Lung (tissue), 12 donors: ENCODE results near the gene OTOP3. TPM values are rescaled to one million over a fixed set of nuclear protein-coding genes. Genes with fewer than 3 reads are reported as not detected.
A peak's percentile ranks its signal among the peaks of the same experiment; 100 is the strongest.

Experiments
- ATAC-seq: fragments of 200-7000 bp; cut with Tn5 transposase; one replicate; pipeline ENCODE4 v1.9.1; 2020; ENCODE audit warnings: moderate number of reproducible peaks; ENCODE audit not compliant: insufficient read depth, low FRiP score
- DNase-seq, 3 donors: peaks; one replicate each; pipeline ENCODE4 v3.0.0-alpha.2; 2013 to 2017
- H3K27ac ChIP-seq, 2 donors: one replicate each; pipeline ENCODE4 v1.5.1; 2013; ENCODE audit warnings: mild to moderate bottlenecking in 2 of 2, moderate library complexity in 2 of 2, control low read depth in 1 of 2, inconsistent platforms in 1 of 2, low read depth in 1 of 2, low read length in 1 of 2
- H3K27me3 ChIP-seq, 3 donors: one replicate each; pipeline ENCODE4 v1.5.1; 2013; ENCODE audit warnings: low read length in 2 of 3; ENCODE audit not compliant: control insufficient read depth in 3 of 3, insufficient read depth in 3 of 3
- H3K36me3 ChIP-seq, 4 donors: one replicate each; pipeline ENCODE4 v1.5.1; 2013; ENCODE audit warnings: low read length in 4 of 4, mild to moderate bottlenecking in 1 of 4, moderate library complexity in 1 of 4; ENCODE audit not compliant: control insufficient read depth in 4 of 4, insufficient read depth in 4 of 4
- H3K4me1 ChIP-seq, 5 donors: one replicate each; pipeline ENCODE4 v1.5.1; 2013; ENCODE audit warnings: low read length in 5 of 5, mild to moderate bottlenecking in 2 of 5, moderate library complexity in 1 of 5; ENCODE audit not compliant: control insufficient read depth in 5 of 5, insufficient read depth in 5 of 5
- H3K4me3 ChIP-seq: one replicate; pipeline ENCODE4 v1.5.1; 2013; ENCODE audit warnings: mild to moderate bottlenecking, control low read depth, moderate library complexity
- H3K9ac ChIP-seq, 2 donors: one replicate each; pipeline ENCODE4 v1.5.1; 2013; ENCODE audit warnings: low read length in 2 of 2, control low read depth in 1 of 2; ENCODE audit not compliant: insufficient read depth in 1 of 2
- H3K9me3 ChIP-seq, 4 donors: one replicate each; pipeline ENCODE4 v1.5.1; 2013; ENCODE audit warnings: low read length in 3 of 4, mild to moderate bottlenecking in 1 of 4, moderate library complexity in 1 of 4; ENCODE audit not compliant: control insufficient read depth in 4 of 4, insufficient read depth in 3 of 4
- WGBS, 2 donors: extraction: QIAGEN DNeasy Blood & Tissue Kit; methylation state at CpG; one replicate each; pipeline ENCODE4 v1.1.7; 2013; 5-methylcytosine and 5-hydroxymethylcytosine counted together
- polyA plus RNA-seq, 2 donors: library from polyadenylated mRNA; stranded (reverse); fragments of 200-250 nt; gene quantifications; one replicate each; pipeline ENCODE4 v1.2.1, GENCODE V29; 2013
- total RNA-seq, 2 donors: library from RNA; depleted of rRNA in 1 of 2; stranded (reverse); fragments of >200 nt in 1 of 2; gene quantifications; one replicate each; pipeline ENCODE4 v1.2.1, GENCODE V29; 2014 to 2021
- TF ChIP-seq, protein P1 (sequence below): IDR thresholded peaks from 2 replicates; pipeline ENCODE4 v1.5.1; 2012; ENCODE audit warnings: mild to moderate bottlenecking; ENCODE audit errors: control extremely low read depth, extremely low read depth
- donor health status: control.
- donor health status: control.
- donor health status: Bipolar disorder and iron deficiency.
- donor health status: healthy.
- donor health status: DM: yes; HTN: yes; CAD: no.

OTOP3 gene
- total and polyA plus RNA-seq, 4 donors = not detected

GRCh38 chr17:74959826-74960515 is 24.3 kb downstream of the OTOP3 start:
- DNase-seq = no peak
- Histone ChIP-seq H3K9me3 (no peaks in the 10 kb centered on the region), H3K4me1 (peaks cover 0 to 3% (median 0%) of the 10 kb centered on the region in 5 donors), H3K4me3 (no peak overlapping the region), H3K9ac (no peak overlapping the region), H3K36me3 (peaks cover 0 to 6% (median 0%) of the 10 kb centered on the region in 4 donors), H3K27me3 (no peaks in the 10 kb centered on the region), H3K27ac (no peak overlapping the region)
- ATAC-seq = no peak
- TF ChIP-seq, protein P1, sequence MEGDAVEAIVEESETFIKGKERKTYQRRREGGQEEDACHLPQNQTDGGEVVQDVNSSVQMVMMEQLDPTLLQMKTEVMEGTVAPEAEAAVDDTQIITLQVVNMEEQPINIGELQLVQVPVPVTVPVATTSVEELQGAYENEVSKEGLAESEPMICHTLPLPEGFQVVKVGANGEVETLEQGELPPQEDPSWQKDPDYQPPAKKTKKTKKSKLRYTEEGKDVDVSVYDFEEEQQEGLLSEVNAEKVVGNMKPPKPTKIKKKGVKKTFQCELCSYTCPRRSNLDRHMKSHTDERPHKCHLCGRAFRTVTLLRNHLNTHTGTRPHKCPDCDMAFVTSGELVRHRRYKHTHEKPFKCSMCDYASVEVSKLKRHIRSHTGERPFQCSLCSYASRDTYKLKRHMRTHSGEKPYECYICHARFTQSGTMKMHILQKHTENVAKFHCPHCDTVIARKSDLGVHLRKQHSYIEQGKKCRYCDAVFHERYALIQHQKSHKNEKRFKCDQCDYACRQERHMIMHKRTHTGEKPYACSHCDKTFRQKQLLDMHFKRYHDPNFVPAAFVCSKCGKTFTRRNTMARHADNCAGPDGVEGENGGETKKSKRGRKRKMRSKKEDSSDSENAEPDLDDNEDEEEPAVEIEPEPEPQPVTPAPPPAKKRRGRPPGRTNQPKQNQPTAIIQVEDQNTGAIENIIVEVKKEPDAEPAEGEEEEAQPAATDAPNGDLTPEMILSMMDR = no peak
- WGBS, 2 donors = 73 to 82% methylated on average over 14 of the region's 14 CpGs

- TF ChIP-seq, protein P1 = no peak
- H3K9me3 ChIP-seq = no peaks in the 10 kb centered on the region
- peaks cover 0 to 6% (median 0%) of the 10 kb centered on the region in 4 donors for H3K36me3 ChIP-seq
- H3K9ac ChIP-seq = no peak overlapping the region
- no peak overlapping the region for H3K4me3 ChIP-seq
- 44% methylated on average over 19 of the region's 19 CpGs for WGBS, 2 donors
- no peak for ATAC-seq
- peak; percentile 31 to 69 (median 65) for DNase-seq
- no peaks in the 10 kb centered on the region for H3K27me3 ChIP-seq
- H3K4me1 ChIP-seq = peaks cover 0 to 3% (median 0%) of the 10 kb centered on the region in 5 donors
- H3K27ac ChIP-seq = no peak overlapping the region
These were observed 25.1 kb downstream of the OTOP3 start for GRCh38 chr17:74960570-74961342.

DNA sequence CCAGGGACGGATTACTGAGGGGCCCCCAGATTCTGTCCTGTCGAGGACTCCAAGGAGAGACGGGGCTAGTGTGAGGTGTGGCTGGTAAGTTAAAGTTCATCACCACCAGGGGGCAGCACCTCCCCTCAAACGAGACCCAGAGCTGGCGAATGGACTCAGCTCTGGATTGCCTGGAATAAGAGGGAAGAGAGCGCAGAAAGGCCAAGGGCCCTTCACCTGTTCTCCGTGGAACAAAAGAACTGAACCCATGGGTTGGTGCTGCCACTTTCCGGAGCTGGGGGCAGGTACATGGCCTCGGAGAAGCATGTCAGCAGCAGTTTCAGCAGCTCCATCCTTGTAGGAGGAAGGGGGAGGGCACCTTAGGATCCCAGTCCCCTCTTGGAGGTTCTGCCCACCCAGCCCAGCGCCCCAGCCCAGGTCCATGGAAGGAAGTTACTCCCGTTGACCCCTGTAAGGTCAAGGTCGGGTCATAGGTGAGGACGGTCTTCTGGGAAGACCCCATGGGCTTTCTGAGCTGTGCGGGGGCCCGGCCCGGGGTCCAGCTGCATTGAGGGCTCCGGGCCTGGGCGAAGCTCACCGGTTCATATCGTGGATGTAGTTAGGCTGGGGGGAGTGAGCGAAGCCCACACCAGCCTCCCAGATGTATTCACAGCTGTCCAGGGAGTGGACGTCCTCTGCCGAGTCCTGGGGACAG is 26.1 kb downstream of the OTOP3 start:
- TF ChIP-seq, protein P1 = peak; percentile 63
- WGBS, 2 donors = 47% methylated on average over 23 of the region's 23 CpGs
- H3K9ac ChIP-seq = no peak overlapping the region
- no peak overlapping the region for H3K27ac ChIP-seq
- H3K36me3 ChIP-seq = peaks cover 0 to 6% (median 0%) of the 10 kb centered on the region in 4 donors
- H3K4me1 ChIP-seq = peaks cover 0 to 3% (median 0%) of the 10 kb centered on the region in 5 donors
- DNase-seq (peak; percentile 88 to 91 (median 89)), ATAC-seq (peak; percentile 74)
- no peaks in the 10 kb centered on the region for H3K27me3 ChIP-seq
- no peak overlapping the region for H3K4me3 ChIP-seq
- H3K9me3 ChIP-seq = no peaks in the 10 kb centered on the region
